ENCODE measurements around the gene REV1. TPM values are rescaled to one million over a fixed set of nuclear protein-coding genes. Genes with fewer than 3 reads are reported as not detected.
"Not testable (repeated sequence)": the region's sequence is repeated elsewhere in the genome, so short reads cannot be mapped to it uniquely, and the experiment has no call there.

Gene REV1
- total RNA-seq, 2 donors from 2014 or later, result 49.5 to 63.5 TPM

DNA sequence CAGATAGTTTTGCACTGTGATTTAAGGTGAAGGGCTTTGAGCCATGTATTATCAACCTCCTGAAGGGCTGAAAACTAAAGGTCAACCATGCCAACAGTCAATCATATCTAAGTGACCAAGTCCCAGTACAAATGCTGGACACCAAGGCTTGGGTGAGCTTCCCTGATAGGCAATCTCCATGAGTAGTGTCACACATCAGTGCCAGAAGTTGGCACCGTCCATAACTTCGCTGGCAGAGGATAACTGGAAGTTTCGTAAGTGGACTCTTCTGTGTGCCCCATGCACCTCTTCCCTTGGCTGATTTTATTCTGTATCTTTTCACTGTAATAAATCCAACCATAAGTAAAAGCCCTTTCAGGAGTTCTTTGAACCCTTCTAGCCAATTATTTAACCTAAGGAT is 13.2 kb downstream of the REV1 start:
- intact Hi-C loops (cut with DNase I), result no loop called here
- TF ChIP-seq POLR2AphosphoS5 (IDR thresholded peaks at IDR 0.05) (no peak), POLR2A (IDR thresholded peaks at IDR 0.05) (no peak)
- TF ChIP-seq, protein P1, sequence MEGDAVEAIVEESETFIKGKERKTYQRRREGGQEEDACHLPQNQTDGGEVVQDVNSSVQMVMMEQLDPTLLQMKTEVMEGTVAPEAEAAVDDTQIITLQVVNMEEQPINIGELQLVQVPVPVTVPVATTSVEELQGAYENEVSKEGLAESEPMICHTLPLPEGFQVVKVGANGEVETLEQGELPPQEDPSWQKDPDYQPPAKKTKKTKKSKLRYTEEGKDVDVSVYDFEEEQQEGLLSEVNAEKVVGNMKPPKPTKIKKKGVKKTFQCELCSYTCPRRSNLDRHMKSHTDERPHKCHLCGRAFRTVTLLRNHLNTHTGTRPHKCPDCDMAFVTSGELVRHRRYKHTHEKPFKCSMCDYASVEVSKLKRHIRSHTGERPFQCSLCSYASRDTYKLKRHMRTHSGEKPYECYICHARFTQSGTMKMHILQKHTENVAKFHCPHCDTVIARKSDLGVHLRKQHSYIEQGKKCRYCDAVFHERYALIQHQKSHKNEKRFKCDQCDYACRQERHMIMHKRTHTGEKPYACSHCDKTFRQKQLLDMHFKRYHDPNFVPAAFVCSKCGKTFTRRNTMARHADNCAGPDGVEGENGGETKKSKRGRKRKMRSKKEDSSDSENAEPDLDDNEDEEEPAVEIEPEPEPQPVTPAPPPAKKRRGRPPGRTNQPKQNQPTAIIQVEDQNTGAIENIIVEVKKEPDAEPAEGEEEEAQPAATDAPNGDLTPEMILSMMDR (IDR thresholded peaks at IDR 0.05), result no peak
- no peaks in the 10 kb centered on the region for H3K9me3 ChIP-seq
- no peaks in the 10 kb centered on the region for H3K27me3 ChIP-seq (replicated peaks; ENCODE audit: insufficient read depth)
- no peaks in the 10 kb centered on the region for H3K36me3 ChIP-seq
- no peak for DNase-seq (ENCODE audit: low spot score)
- 92% methylated on average over 3 of the region's 3 CpGs for WGBS
- H3K27ac ChIP-seq, result peak overlapping the region; percentile 72 to 87
- H3K4me3 ChIP-seq, result no peak overlapping the region
- peaks cover 13% of the 10 kb centered on the region for H3K4me1 ChIP-seq (replicated peaks)

GRCh38 chr2:99475095-99475494 is 14.7 kb downstream of the REV1 start:
- H3K27me3 ChIP-seq (replicated peaks; ENCODE audit: insufficient read depth); H3K4me3 ChIP-seq; intact Hi-C loops (cut with DNase I); H3K36me3 ChIP-seq; H3K9me3 ChIP-seq: not testable (repeated sequence)
- WGBS, result 42% methylated on average over 4 of the region's 4 CpGs
- DNase-seq (ENCODE audit: low spot score), result peak; percentile 51
- TF ChIP-seq POLR2AphosphoS5 (IDR thresholded peaks at IDR 0.05), result peak; percentile 80
- H3K4me1 ChIP-seq (replicated peaks), result peaks cover 13% of the 10 kb centered on the region
- peak overlapping the region; percentile 72 to 87 for H3K27ac ChIP-seq

GRCh38 chr2:99473518-99474083 is 16.2 kb downstream of the REV1 start:
- H3K27ac ChIP-seq, result peak overlapping the region; percentile 72 to 87
- intact Hi-C loops (cut with DNase I), result no loop called here
- no peaks in the 10 kb centered on the region for H3K36me3 ChIP-seq
- no peak overlapping the region for H3K4me3 ChIP-seq
- WGBS, result 38% methylated on average over 2 of the region's 2 CpGs
- no peaks in the 10 kb centered on the region for H3K9me3 ChIP-seq
- no peaks in the 10 kb centered on the region for H3K27me3 ChIP-seq (replicated peaks; ENCODE audit: insufficient read depth)
- H3K4me1 ChIP-seq (replicated peaks), result peaks cover 13% of the 10 kb centered on the region
- no peak for DNase-seq (ENCODE audit: low spot score)
- TF ChIP-seq POLR2A (IDR thresholded peaks at IDR 0.05) (no peak), POLR2AphosphoS5 (IDR thresholded peaks at IDR 0.05) (no peak)
- TF ChIP-seq, protein P1 (IDR thresholded peaks at IDR 0.05), result no peak

DNA sequence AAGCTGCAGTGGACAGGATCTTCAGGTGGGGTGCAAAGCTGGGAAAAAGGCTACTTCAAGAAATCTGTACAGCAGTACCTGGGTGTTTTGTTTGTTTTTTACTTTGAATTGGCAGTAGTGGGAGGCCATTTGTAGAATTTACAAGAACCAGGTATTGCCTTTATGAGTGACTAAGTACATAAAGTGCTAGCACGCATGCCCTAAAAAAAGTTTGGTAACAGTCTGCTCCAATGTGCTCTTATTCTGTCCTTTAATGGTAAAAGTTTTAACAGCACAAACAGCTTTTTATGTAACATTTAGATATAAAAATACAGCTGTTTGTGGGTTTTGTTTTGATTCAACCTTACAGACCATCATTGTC is 17.2 kb downstream of the REV1 start:
- Histone ChIP-seq H3K36me3 (no peaks in the 10 kb centered on the region), H3K4me3 (peak overlapping the region in 1 of 2 donors; percentile 7), H3K27ac (peak overlapping the region; percentile 72 to 87), H3K4me1 (replicated peaks) (peaks cover 13% of the 10 kb centered on the region), H3K27me3 (replicated peaks; ENCODE audit: insufficient read depth) (no peaks in the 10 kb centered on the region), H3K9me3 (no peaks in the 10 kb centered on the region)
- 15% methylated on average over 1 of the region's 1 CpG for WGBS
- DNase-seq (ENCODE audit: low spot score), result peak; percentile 58
- intact Hi-C loops (cut with DNase I), result no loop called here
- TF ChIP-seq, protein P1 (IDR thresholded peaks at IDR 0.05), result no peak
- TF ChIP-seq POLR2AphosphoS5 (IDR thresholded peaks at IDR 0.05) (peak; percentile 70), POLR2A (IDR thresholded peaks at IDR 0.05) (no peak)

GRCh38 chr2:99471654-99472599 is 17.9 kb downstream of the REV1 start:
- Histone ChIP-seq H3K4me1 (replicated peaks) (peaks cover 13% of the 10 kb centered on the region), H3K27ac (peak overlapping the region; percentile 72 to 87), H3K36me3 (no peaks in the 10 kb centered on the region), H3K9me3 (no peaks in the 10 kb centered on the region), H3K27me3 (replicated peaks; ENCODE audit: insufficient read depth) (no peaks in the 10 kb centered on the region), H3K4me3 (no peak overlapping the region)
- TF ChIP-seq, protein P1 (IDR thresholded peaks at IDR 0.05), result no peak
- TF ChIP-seq POLR2AphosphoS5 (IDR thresholded peaks at IDR 0.05), result no peak
- TF ChIP-seq POLR2A (IDR thresholded peaks at IDR 0.05), result no peak
- intact Hi-C loops (cut with DNase I), result no loop called here
- DNase-seq (ENCODE audit: low spot score), result peak; percentile 31
- WGBS, result 53% methylated on average over 7 of the region's 7 CpGs
